CD4-positive, alpha-beta T cell treated with Interleukin-12 subunit alpha and Interleukin-12 subunit beta, for 1 hour (primary cell): ENCODE measurements around the gene SMIM13.

Source experiments
- DNase-seq: peaks from one replicate; pipeline ENCODE4 v3.0.0-alpha.2; 2020

Gene SMIM13

DNA sequence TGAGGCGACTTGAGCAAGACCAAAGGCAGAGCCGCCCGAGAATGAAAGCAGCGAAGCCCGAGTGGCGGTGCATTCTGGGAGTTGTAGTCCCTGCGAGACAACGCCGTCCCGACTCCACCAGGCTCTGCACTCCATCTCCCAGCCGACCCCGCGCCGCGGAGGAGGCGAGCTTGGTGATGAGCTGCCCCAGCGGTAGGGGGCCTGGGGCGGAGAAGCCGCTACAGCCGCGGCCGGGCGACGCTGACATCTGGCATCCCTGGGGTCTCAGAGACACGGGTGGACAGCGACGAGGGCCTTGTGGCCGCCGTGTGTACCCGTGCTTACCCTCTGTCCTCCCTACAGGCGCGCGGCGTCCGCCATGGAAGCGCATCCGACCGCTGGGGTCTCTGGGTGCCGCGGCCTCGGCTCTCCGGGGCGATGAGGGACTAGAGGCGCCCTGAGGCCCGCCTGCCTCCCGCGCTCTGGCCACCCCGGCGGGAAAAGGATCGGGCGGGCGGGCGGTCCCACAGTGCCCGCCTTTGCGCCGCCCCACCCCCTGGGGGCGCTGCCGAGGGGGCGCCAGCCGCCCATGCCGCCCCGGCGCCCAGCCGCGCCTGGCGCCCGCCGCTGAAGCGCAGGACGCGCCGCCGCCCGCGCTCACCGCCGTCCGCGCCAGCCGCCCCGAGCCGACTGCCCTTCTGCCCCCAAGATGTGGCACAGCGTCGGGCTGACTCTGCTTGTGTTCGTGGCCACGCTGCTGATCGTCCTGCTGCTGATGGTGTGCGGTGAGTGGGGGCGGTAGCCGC is at the start of gene SMIM13:
Gene SMIM13 (plus strand): TSS at position 209 of the 785 bp plus-strand sequence. CDS start 480 bp downstream, at position 689.
- DNase-seq: peak; percentile 95

DNA sequence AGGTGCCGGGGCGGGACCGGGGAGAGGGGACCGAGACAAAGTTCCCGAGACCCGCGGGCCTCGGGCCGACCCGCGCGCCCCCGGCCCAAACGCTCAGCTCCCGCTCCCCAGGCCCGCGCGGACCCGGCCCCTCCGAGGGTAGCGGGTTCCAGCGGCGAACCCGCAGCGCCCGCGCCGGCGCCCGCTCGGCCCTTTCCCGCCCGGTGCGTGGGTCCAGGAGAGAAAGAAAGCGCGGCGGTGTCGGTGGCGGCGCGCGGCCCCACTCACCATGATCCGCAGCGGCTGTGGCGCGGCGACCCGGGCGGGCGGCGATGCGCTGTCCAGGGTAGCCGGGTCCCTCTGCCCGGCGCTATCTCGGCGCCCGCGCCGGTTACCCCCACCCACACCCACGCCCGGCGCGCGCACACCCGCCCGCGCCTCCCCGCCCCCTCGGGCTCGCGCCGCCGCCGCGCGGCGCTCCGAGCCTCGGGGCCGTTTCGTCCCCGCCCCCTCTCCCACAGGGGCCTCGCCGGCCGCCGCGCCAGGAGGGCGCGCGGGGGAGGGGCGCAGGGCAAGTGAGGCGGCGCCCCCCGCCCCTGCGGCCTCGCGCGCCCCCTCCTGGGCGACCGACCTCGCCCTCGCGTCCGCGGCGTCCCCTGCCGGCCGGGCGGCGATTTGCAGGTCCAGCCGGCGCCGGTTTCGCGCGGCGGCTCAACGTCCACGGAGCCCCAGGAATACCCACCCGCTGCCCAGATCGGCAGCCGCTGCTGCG is 49.5 kb upstream of the SMIM13 start, which contains the start of gene ELOVL2:
Gene ELOVL2 (minus strand): TSS at position 345 of the 751 bp plus-strand sequence. CDS start 75 bp downstream, at position 270.
- DNase-seq: no peak

DNA sequence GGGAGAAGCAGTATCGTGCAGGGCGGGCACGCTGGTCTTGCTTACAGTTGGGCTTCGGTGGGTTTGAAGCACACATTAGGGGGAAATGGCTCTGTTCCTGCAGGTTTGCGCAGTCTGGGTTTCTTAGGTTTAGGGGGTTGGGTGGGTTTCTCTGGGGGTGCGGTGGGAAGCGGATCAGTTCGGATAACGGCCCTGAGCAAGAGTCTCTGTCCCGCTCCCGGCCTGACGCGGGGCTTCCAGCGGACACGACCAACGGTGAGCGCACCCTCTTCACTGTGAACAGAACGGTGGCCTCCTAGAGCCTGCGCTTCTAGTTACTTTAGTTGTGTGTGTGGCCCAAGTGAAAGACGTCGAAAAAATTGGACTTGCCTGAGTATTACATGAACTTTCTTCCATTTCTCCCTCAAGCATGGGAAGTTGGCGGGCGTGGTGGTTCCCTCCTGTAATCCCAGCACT is 48.9 kb upstream of the SMIM13 start:
- no peak for DNase-seq

DNA sequence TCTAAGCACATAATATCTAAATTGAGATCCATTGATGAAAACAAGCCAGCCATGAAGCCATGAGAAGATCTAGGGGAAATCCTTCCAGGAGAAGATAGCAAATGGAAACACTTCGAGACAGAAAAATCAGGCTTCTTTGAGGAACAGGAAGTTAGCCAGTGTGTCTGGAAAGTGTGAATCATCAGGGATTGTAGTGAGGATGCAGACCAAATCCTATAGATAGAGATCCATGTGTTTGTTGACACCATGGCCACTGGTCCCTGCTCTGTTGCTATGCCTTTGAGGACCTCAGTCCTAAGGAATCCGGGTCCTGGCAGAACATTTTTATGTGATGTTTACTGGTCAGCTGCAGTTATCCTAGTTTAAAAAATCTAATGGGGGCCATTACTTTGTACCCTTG is 42.9 kb upstream of the SMIM13 start:
- DNase-seq: no peak

DNA sequence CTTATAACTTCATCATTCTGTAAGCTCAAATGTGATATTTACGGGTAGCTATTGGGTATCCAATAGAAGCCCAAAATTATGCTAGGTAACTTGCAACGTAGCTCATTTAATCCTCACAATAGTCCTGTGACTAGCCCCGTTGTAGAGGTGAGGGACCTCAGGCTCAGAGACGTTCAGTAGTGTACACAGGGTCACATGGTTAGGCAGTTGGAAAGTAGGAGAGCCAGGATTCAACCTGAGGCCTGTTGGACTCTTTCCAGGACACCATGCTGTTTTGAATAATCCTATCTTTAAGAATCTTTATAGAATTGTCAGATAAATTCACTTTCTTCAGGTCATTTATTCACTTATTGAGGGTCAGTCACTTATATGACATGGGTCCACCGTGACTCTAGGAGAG is 40.3 kb upstream of the SMIM13 start:
- DNase-seq: no peak

DNA sequence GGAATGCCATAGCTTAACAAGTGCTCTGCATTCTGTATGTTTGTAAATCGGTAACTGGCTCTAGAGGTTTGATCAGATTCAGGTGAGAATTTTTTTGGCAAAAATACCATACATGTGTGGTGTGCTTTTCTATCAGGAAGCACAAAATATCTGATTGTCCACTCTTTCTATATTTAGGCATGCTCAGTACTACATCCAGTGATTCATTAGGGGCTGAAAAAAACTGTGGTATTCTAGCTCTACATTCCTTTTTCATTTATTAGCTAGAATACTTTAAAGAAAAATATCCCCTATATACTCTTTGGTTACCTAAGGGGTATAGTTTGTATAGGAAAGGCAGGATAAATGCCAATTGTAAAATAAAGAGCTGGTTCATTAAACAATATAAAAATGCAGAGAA is 38.9 kb upstream of the SMIM13 start:
- no peak for DNase-seq

DNA sequence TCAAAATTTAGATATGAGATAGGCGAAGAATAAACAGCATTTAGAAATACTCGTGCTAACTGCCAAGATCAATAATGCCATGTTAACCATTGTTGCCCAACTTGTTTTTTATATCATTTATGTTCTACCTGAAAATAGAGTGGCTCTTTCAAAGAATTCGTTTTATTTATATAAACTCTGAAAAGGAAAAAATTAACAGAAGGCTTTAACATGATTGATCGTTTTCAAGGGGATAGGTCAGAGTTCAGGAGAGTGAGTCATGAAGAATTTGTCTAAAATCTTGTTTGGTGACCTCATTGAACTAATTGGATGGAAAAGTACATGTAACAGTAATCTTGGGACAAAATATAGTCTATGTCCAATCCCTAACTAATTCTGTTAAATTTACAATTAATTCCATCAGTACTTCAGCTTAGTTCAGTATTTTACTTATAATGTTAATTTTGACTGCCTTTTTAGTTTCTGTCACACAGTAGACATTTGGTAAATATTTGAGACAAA is 38.5 kb upstream of the SMIM13 start:
- DNase-seq: no peak

DNA sequence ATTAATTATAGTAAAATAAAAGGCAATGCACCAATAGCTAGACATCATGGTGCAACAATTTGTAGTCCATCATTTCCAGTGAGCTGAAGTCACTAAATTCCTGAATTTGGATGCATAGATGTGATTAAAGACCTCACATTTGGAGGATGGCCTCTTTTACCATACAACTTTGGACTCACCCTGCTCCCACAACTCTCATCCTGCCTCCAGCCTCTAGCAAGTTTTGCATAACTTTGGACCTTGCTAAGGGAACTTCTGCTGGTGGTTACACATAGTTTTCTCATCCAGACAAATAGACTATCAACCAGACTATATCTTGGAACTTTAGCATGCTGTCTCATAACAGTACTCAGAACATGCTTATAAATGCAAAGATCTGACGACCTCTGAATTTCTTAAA is 36.8 kb upstream of the SMIM13 start:
- no peak for DNase-seq

DNA sequence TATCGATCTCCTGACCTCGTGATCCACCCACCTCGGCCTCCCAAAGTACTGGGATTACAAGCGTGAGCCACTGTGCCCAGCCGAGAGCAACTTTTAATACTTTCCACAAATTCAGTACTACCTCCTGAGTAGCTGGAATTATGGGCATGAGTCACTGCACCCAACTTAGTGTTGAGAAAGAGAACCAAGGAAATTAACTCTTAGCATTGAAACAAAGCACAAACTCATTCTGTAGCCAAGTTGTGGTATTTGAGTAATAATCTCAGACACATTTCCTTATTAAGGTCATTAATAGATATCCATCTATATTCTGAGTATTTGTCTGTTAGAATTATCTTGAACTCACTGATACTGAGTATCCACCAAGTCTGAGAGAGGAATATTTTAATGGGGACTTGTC is 35.2 kb upstream of the SMIM13 start:
- DNase-seq: no peak

DNA sequence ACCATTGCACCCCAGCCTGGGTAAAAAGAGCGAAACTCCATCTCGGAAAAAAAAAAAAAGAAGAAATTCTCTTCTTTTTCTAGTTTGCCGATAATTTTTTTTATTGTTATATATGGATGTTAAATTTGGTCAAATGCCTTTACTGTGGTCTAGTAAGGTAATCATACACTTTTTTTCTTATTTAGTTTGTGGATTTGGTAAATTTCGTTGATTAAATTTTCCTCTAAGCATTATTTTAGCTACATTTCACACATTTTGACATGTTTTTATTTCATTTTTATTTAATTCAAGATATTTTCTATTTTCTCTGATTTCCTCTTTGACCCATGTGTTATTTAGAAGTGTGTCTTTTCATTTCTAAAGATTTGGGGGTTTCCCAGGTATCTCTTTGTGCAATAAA is 31.6 kb upstream of the SMIM13 start:
- DNase-seq: no peak

DNA sequence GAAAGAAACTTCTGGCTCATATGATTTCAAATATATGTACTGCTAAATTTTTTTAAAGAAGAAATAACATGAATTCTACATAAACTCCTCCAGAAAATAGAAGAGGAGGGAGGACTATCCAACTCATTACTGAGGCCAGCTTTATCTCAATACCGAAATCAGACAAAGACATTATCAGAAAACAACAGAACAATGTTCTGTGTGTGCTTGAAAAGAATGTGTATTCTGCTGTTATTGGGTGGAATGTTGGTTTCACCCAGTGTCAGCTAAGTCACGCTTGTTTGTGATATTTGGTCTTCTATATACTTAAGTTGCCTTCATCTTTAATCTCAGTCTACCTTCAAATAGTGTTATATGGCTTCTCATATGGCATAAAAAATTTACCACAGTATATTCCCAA is 30.9 kb upstream of the SMIM13 start:
- DNase-seq: no peak

DNA sequence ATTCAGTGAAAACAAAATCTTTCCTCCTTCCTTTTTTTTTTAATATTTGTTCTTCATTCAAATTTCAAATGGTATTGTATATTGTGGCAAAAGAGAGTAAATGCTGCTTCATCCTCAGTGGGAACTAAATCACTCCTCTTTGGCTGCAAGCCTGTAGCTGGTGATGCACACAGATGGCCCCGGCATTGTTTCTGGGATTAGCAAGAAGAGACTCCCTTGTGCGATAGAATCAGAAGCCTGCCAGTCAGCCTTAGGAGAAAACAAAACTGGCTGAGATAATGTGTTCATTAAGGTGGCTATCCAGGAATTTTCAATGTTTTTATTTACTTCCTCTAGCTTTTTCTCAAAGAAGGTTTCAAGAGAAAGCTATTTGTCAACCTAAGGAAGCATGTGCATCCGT is 28.8 kb upstream of the SMIM13 start:
- no peak for DNase-seq

DNA sequence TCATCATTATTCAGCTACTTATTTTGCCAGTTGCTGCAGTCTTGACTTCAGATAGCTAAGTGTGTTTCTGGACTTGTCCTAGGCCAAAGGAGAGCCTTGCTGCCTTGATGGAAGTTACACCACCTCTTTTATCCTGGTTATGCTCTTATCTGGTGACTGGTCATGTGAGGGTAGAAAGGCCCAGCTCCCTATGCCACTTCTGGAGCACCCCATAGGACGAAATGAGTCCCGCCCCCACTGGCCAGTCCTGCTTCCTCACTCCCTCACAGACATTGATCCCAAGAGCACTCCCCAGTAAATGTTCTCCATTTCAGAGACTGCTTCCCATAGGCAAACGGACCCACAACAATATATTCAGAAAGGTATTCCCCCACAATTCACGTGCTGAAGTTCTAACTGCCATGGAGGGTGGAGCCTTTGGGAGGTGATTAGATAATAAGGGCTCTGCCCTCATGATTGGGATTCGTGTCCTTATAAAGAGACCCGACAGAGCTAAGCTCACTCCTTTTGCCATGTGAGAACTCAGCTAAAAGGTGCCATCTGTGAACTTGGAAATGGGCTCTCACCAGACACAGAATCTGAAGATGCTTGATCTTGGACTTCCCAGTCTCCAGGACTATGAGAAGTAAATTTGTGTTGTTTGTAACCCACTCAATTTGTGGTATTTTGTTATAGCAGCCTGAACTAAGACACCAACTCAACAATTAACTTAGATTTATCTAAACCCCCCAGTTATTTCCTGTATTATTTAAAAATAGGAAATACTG is 28.0 kb upstream of the SMIM13 start:
- DNase-seq: no peak

DNA sequence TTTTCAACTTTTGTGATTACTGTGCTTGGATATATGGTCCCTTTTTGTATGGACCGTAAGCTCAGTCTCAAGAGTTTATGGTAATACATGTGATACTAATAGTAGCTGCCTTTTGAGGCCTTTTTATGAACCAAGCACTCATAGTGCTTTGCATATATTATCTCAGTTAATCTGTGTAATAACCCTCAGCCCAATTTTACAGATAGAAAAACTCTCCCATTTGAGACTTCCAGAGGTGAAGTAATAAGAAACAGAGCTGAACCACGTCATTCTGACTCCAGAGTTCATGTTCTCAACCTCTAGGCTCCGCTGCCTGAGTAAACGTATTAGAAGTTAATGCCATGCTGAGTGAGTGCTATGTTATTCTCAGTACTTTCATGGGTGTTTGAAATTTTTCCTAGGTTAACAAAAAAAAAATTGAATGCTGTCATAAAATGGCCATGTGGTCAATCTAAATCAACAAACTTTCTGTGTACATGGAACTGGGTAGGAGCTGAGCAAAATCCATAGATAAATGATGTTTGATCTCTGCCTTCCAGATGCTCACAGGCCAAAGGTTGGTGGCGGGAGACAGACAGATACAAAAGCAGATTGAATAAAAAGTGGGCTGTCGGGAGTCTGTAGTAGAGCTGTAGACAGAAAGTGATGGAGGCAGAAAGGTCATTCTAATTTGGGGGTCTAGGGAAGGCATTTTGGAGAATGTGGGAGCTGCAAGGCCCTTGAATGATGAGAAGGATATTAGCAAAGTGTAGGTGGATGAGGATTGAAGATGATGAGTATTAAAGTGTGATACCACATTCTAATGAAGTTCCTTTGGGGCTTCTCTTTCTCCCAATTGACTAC is 26.9 kb upstream of the SMIM13 start:
- no peak for DNase-seq

DNA sequence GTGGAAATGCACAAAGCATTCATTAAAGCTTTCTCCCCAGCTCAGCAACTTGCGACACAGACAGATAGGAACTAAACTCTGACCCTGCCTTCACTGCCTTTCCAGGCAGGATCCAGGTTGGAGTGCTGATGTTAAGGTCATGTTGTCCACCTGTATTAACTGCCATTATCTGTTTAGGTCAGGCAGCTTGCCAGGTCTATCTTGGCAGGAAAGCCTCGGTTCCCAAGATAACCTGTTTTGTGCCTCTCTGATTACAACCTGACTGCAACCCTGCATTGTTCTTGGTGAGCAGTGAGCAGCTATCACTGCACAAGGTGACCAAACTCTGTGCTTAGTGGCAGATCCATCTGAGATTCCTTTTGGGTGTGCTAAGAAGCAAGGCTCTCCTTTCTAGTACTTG is 26.3 kb upstream of the SMIM13 start:
- DNase-seq: no peak

DNA sequence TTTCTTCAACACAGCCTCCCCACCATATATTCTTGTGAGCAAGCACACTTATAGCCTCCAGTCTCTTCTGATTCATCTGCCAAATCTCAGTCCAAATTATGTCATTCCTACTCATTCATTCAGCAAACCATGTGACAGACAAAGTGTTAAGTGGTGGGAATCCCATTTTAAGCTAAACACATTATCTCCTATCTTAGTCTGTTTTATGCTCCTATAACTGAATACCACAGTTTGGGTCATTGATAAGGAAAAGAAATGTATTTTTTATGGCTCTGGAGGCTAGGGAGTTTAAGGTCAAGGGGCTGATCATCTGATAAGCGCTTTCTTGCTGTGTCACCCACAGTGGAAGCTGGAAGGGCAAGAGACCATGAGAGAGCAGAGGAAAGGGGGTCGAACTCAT is 23.9 kb upstream of the SMIM13 start:
- no peak for DNase-seq

DNA sequence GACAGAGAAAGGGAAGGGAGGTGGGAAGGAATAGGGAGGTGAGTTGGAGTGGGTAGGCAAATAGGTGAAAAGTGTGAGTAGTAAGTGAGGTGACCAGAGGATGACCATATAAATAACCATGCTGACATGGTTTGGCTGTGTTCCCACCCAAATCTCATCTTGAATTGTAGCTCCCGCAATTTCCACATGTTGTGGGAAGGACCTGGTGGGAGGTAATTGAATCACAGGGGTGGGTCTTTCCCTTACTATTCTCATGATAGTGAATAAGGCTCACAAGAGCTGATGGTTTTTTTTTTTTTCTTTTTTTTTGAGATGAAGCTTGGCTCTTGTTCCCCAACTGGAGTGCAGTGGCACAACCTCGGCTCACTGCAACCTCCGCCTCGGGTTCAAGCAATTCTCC is 21.5 kb upstream of the SMIM13 start:
- DNase-seq: no peak

DNA sequence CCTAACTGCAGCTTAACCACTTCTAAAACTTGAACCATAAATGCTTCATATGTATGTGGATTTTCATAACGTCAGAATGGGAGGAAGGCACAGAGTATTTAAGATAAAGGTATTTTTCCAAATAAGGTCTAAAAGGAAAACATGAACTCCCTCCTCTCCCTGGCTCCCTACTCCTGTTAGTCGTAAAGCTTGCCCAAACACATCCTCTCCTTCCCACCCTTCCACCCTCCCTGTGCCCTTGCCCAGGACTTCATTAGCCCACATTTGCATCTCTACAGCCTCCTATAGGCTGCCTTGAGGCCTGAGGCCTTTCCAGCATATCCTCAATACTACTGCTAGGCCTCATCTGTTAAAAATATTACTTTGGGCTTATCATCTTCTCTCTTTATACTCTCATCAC is 17.1 kb upstream of the SMIM13 start:
- no peak for DNase-seq

DNA sequence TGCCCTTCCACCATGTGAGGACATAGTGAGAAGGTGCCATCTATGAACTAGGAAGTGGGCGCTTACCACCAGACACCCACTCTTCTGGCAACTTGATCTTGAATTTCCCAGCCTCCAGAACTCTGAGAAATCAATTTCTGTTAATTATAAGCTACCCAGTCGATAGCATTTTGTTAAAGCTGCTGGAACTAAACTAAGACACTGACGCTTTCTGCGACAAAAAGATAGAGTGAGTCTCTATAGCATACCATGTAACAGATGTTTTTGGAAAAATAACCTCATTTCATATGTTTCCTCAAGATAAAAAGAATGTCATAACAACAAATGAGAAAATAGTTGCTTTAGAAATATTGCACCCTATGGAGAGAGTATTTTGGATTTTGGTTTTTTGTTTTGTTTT is 15.4 kb upstream of the SMIM13 start:
- no peak for DNase-seq

DNA sequence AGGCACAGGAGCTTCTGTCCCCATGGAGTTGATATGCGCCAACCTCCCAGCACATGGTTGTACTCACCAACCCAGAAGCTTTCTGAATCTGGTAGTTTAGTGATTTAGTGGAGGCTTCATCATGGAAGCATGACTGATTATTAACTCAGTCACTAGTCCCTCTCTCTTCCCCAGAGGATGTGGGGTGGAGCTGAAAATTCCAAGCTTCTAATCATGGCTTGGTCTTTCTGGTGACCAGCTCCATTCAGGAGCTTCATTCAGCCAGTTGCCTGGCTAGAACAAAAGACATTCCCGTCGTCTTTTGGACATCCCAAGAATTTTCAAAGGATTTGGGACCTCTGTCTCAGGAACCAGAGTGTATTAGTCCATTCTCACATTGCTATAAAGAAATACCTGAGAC is 13.3 kb upstream of the SMIM13 start:
- DNase-seq: no peak

DNA sequence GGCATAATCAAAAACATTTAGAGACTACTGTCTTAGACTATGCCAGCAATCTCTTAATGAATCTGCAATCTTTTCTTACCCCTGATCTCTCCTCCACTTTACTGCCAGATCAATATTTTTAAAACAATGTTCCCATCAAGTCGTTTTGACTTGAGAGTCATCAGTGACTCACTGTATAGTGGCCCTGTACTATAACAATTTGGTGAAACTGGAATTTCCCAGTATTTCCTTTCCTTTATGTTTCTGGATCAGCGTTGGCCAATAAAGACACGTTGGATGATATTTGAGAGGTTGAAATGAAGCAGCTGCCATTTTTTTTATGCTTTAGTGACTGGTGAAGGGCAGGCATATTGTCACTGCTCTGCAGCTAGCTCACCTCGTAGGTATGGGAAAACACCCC is 10.1 kb upstream of the SMIM13 start:
- DNase-seq: no peak

DNA sequence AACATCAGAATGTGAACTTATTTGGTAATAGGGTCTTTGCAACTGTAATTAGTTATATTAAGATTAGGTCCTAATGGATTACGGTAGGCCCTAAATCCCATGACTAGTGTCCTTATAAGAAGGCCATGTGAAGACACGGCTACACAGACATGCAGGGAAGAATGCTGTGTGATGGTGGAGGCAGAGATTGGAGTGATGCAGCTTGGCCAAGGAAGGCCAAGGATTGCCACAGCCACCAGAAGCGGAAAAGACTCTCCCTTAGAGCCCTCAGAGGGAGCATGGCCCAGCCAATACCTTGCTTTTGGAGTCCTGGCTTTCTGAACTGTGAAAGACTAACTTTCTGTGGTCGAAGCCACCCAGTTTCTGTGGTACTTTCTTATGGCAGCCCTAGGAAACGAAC is 9.7 kb upstream of the SMIM13 start:
- no peak for DNase-seq
